Ascending aorta (tissue), 2 donors: ENCODE results near the gene CCDC85C. TPM values are rescaled to one million over a fixed set of nuclear protein-coding genes. Genes with fewer than 3 reads are reported as not detected.

Experiments used
- DNase-seq, 2 donors: peaks; one replicate each; pipeline ENCODE4 v3.0.0-alpha.2; 2019; ENCODE audit warnings: low spot score in 2 of 2
- H3K27ac ChIP-seq, 2 donors: fragments of 200-600 bp; sonication (generic); one replicate each; pipeline ENCODE4 v1.5.1; 2016 to 2017; ENCODE audit warnings: mild to moderate bottlenecking in 1 of 2
- H3K27me3 ChIP-seq: fragments of 200-600 bp; sonication (generic); one replicate; pipeline ENCODE4 v1.5.1; 2017
- H3K36me3 ChIP-seq, 2 donors: fragments of 200-600 bp; sonication (generic); one replicate each; pipeline ENCODE4 v1.5.1; 2016
- H3K4me1 ChIP-seq, 2 donors: fragments of 200-600 bp; sonication (generic); one replicate each; pipeline ENCODE4 v1.5.1; 2016 to 2017; ENCODE audit warnings: mild to moderate bottlenecking in 1 of 2
- H3K4me3 ChIP-seq, 2 donors: fragments of 200-600 bp; sonication (generic); one replicate each; pipeline ENCODE4 v1.5.1; 2016 to 2017; ENCODE audit warnings: mild to moderate bottlenecking in 1 of 2
- H3K9me3 ChIP-seq, 2 donors: fragments of 200-600 bp; sonication (generic); one replicate each; pipeline ENCODE4 v1.5.1; 2016
- intact Hi-C: fragments of 100-400 bp; cut with DNase I; formaldehyde crosslinking; loops from one replicate; pipeline ENCODE4 v1.15.1; 2023
- total RNA-seq: library from RNA; depleted of rRNA; stranded (reverse); fragments of >200 nt; gene quantifications from one replicate; pipeline ENCODE4 v1.1.0, GENCODE V29; 2016
- TF ChIP-seq, protein P1 (sequence below), 3 experiments: fragments of 200-600 bp in 2 of 3; fragments of 450-650 bp in 1 of 3; sonication (generic) in 2 of 3; IDR thresholded peaks; one replicate each; pipeline ENCODE4 v1.5.1; 2016 to 2019; ENCODE audit warnings: antibody characterized with exemption in 3 of 3, mild to moderate bottlenecking in 1 of 3, moderate library complexity in 1 of 3

CCDC85C gene
- total RNA-seq, 1 donor from 2014 or later, result 0.64 TPM

DNA sequence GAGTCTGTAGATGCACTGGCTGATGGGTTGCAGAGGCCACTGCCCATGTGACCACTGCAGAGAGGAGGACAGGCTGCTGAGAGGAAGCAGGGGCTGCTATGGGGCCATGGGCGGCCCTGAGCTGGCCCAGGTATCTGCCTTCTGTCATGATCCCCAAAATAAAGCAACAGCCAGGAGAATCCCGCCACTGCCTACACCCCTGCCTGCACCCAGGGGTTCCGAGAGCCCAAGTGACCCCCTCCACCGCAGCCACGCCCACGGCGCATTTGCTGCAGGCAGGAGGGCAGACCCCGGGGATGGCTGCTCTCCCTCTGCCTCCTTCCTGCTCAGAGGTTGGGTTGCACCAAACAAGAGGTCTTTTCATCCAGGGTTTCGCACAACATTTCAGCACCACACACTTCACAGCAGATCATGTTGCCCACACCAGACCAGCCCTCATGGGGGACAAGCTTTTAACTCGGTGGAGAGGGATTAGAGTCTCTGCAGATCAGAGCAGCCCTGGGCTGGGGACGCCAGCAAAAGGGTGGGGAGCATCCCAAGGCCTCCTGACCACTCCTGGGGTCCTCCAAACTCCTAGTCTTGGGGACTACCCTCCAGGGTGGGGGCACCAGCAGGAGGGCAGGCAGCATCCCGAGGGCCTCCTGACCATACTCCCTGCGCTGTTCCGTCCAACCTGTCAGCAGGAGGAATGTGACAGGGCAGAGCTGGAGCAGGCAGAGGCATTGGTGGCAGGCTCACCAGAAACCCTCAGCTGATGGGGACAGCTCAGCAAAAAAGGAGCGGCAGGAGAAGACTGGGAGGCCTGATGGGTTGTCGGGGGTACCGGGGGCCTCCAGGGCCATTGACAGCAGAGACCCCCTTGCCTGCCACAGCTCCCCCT, 14.1 kb downstream of the CCDC85C start:
- DNase-seq, result no peak
- Histone ChIP-seq H3K9me3 (no peaks in the 10 kb centered on the region), H3K4me1 (no peaks in the 10 kb centered on the region), H3K36me3 (no peaks in the 10 kb centered on the region), H3K27ac (no peak overlapping the region), H3K27me3 (no peaks in the 10 kb centered on the region), H3K4me3 (no peak overlapping the region)
- intact Hi-C loops, result no loop called here
- TF ChIP-seq, protein P1, sequence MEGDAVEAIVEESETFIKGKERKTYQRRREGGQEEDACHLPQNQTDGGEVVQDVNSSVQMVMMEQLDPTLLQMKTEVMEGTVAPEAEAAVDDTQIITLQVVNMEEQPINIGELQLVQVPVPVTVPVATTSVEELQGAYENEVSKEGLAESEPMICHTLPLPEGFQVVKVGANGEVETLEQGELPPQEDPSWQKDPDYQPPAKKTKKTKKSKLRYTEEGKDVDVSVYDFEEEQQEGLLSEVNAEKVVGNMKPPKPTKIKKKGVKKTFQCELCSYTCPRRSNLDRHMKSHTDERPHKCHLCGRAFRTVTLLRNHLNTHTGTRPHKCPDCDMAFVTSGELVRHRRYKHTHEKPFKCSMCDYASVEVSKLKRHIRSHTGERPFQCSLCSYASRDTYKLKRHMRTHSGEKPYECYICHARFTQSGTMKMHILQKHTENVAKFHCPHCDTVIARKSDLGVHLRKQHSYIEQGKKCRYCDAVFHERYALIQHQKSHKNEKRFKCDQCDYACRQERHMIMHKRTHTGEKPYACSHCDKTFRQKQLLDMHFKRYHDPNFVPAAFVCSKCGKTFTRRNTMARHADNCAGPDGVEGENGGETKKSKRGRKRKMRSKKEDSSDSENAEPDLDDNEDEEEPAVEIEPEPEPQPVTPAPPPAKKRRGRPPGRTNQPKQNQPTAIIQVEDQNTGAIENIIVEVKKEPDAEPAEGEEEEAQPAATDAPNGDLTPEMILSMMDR (IDR thresholded peaks at IDR 0.05), result no peak

GRCh38 chr14:99589031-99589441, 15.0 kb downstream of the CCDC85C start:
- Histone ChIP-seq H3K4me3 (no peak overlapping the region), H3K36me3 (no peaks in the 10 kb centered on the region), H3K4me1 (no peaks in the 10 kb centered on the region), H3K27ac (no peak overlapping the region), H3K27me3 (no peaks in the 10 kb centered on the region), H3K9me3 (no peaks in the 10 kb centered on the region)
- intact Hi-C loops, result no loop called here
- no peak for DNase-seq
- TF ChIP-seq, protein P1 (IDR thresholded peaks at IDR 0.05), result no peak

- Histone ChIP-seq H3K27ac (no peak overlapping the region), H3K4me1 (no peaks in the 10 kb centered on the region), H3K36me3 (no peaks in the 10 kb centered on the region), H3K4me3 (no peak overlapping the region), H3K27me3 (no peaks in the 10 kb centered on the region), H3K9me3 (no peaks in the 10 kb centered on the region)
- no peak for DNase-seq
- TF ChIP-seq, protein P1 (IDR thresholded peaks at IDR 0.05), result no peak
- intact Hi-C loops, result no loop called here
Observed at GRCh38 chr14:99587460-99588278, 16.3 kb downstream of the CCDC85C start.

- Histone ChIP-seq H3K36me3 (no peaks in the 10 kb centered on the region), H3K27me3 (no peaks in the 10 kb centered on the region), H3K4me1 (no peaks in the 10 kb centered on the region), H3K27ac (no peak overlapping the region), H3K4me3 (no peak overlapping the region), H3K9me3 (no peaks in the 10 kb centered on the region)
- TF ChIP-seq, protein P1 (IDR thresholded peaks at IDR 0.05), result no peak
- DNase-seq, result no peak
- intact Hi-C loops, result no loop called here
Observed at GRCh38 chr14:99586761-99587459, 17.1 kb downstream of the CCDC85C start.

GRCh38 chr14:99586054-99586760, 17.8 kb downstream of the CCDC85C start:
- H3K27me3 ChIP-seq, result no peaks in the 10 kb centered on the region
- H3K27ac ChIP-seq, result no peak overlapping the region
- TF ChIP-seq, protein P1 (IDR thresholded peaks at IDR 0.05), result no peak
- no peak overlapping the region for H3K4me3 ChIP-seq
- no peaks in the 10 kb centered on the region for H3K4me1 ChIP-seq
- H3K36me3 ChIP-seq, result no peaks in the 10 kb centered on the region
- intact Hi-C loops, result no loop called here
- DNase-seq, result no peak
- no peaks in the 10 kb centered on the region for H3K9me3 ChIP-seq
